PC-3 (cell line): ENCODE measurements around the gene C1QC. TPM values are rescaled to one million over a fixed set of nuclear protein-coding genes. Genes with fewer than 3 reads are reported as not detected.

Experiments used
- ATAC-seq: fragments of 200-7000 bp; cut with Tn5 transposase; 2 replicates; pipeline ENCODE4 v1.9.1; 2020; ENCODE audit warnings: mild to moderate bottlenecking, moderate library complexity
- BruUV-seq: library from RNA; stranded (reverse); fragments of 400-500 nt; replicated peaks from 2 replicates; lab custom pipeline; 2021; lab: Mats Ljungman, UMichigan
- CTCF ChIA-PET: fragments of 300-600 bp; sonication (Branson Sonifier 250); formaldehyde crosslinking; loops from one replicate; lab custom pipeline; 2022; ENCODE audit warnings: antibody characterized with exemption; lab: Charles Lee
- POLR2A ChIA-PET: fragments of 300-600 bp; sonication (Branson Sonifier 250); formaldehyde crosslinking; loops from one replicate; lab custom pipeline; 2022; ENCODE audit warnings: antibody characterized with exemption; ENCODE audit not compliant: unreplicated experiment; lab: Charles Lee
- DNase-seq: peaks from one replicate; pipeline ENCODE4 v3.0.0-alpha.2; 2015
- H2AFZ ChIP-seq: fragments of 300-600 bp; sonication (generic); 2 replicates; pipeline ENCODE4 v1.6.0; 2016; ENCODE audit warnings: antibody characterized with exemption, low read length
- H3F3A ChIP-seq: fragments of 300-600 bp; sonication (generic); one replicate; pipeline ENCODE4 v1.6.0; 2017; ENCODE audit warnings: antibody characterized with exemption, low read length, control low read depth, mild to moderate bottlenecking; ENCODE audit not compliant: unreplicated experiment
- H3K27ac ChIP-seq: fragments of 300-600 bp; sonication (generic); 2 replicates; pipeline ENCODE4 v1.5.1; 2016; ENCODE audit warnings: mild to moderate bottlenecking, low read length
- H3K27me3 ChIP-seq: fragments of 300-600 bp; sonication (generic); 2 replicates; pipeline ENCODE4 v1.6.1; 2016; ENCODE audit warnings: low read length, mixed read lengths
- H3K36me3 ChIP-seq: fragments of 300-600 bp; sonication (generic); 2 replicates; pipeline ENCODE4 v1.6.1; 2016; ENCODE audit warnings: low read depth, mixed run types, low read length, mixed read lengths
- H3K4me1 ChIP-seq: fragments of 300-600 bp; sonication (generic); 2 replicates; pipeline ENCODE4 v1.5.1; 2016; ENCODE audit warnings: low read length; ENCODE audit not compliant: insufficient read depth
- H3K4me2 ChIP-seq: fragments of 300-600 bp; sonication (generic); 2 replicates; pipeline ENCODE4 v1.6.0; 2016; ENCODE audit warnings: low read length
- H3K4me3 ChIP-seq: fragments of 300-600 bp; sonication (generic); 2 replicates; pipeline ENCODE4 v1.5.1; 2016; ENCODE audit warnings: mild to moderate bottlenecking, low read length, mixed read lengths
- H3K79me2 ChIP-seq: fragments of 300-600 bp; sonication (generic); 2 replicates; pipeline ENCODE4 v1.6.1; 2017; ENCODE audit warnings: low read length, mixed read lengths
- H3K9ac ChIP-seq: fragments of 300-600 bp; sonication (generic); 2 replicates; pipeline ENCODE4 v1.6.0; 2016; ENCODE audit warnings: mild to moderate bottlenecking, low read length
- H3K9me2 ChIP-seq: fragments of 300-600 bp; sonication (generic); replicated peaks from 2 replicates; pipeline ENCODE4 v1.6.1; 2016; ENCODE audit warnings: mixed run types, low read length, mixed read lengths
- H3K9me3 ChIP-seq: fragments of 300-600 bp; sonication (generic); 2 replicates; pipeline ENCODE4 v1.6.1; 2016; ENCODE audit warnings: low read length, mixed read lengths
- H4K20me1 ChIP-seq: fragments of 300-600 bp; sonication (generic); 2 replicates; pipeline ENCODE4 v1.6.1; 2016; ENCODE audit warnings: low read length, mixed read lengths
- CTCF ChIP-seq: fragments of 300-600 bp; sonication (generic); conservative IDR thresholded peaks from 2 replicates; pipeline ENCODE4 v1.5.1; 2017; ENCODE audit warnings: antibody characterized with exemption, low read depth, mild to moderate bottlenecking, low read length
- EZH2 ChIP-seq: fragments of 300-600 bp; sonication (generic); IDR thresholded peaks from one replicate; pipeline ENCODE4 v1.6.1; 2017; ENCODE audit warnings: antibody characterized with exemption, mild to moderate bottlenecking, low read length; ENCODE audit not compliant: unreplicated experiment
- EZH2phosphoT487 ChIP-seq: fragments of 300-600 bp; sonication (generic); IDR thresholded peaks from 2 replicates; pipeline ENCODE4 v1.6.1; 2018; ENCODE audit warnings: mild to moderate bottlenecking, antibody characterized with exemption, low read length, borderline replicate concordance
- intact Hi-C: fragments of 100-400 bp; cut with micrococcal nuclease; formaldehyde crosslinking; loops from 2 replicates; pipeline ENCODE4 v1.9.0; 2023
- total RNA-seq: library from RNA; depleted of rRNA; stranded (reverse); fragments of >200 nt; gene quantifications from 2 replicates; pipeline ENCODE4 v1.2.3, GENCODE V29; 2014

Gene C1QC
- total RNA-seq, 1 experiment from 2014 or later = not detected

- H3K9me3 ChIP-seq = no peaks in the 10 kb centered on the region
- H2AFZ ChIP-seq = no peak overlapping the region
- H3K79me2 ChIP-seq = no peaks in the 10 kb centered on the region
- BruUV-seq = no TSS peak
- H4K20me1 ChIP-seq = no peaks in the 10 kb centered on the region
- no peak for DNase-seq
- H3K4me3 ChIP-seq = no peak overlapping the region
- ChIA-PET POLR2A (no interaction called here), CTCF (no interaction called here)
- TF ChIP-seq EZH2 (no peak), EZH2phosphoT487 (no peak), CTCF (no peak)
- H3K4me1 ChIP-seq = peaks cover 15% of the 10 kb centered on the region
- no peak overlapping the region for H3K27ac ChIP-seq
- no peak overlapping the region for H3K4me2 ChIP-seq
- intact Hi-C loops = no loop called here
- H3K9ac ChIP-seq = no peak overlapping the region
- H3K9me2 ChIP-seq = no peaks in the 10 kb centered on the region
- H3K36me3 ChIP-seq = no peaks in the 10 kb centered on the region
- no peaks in the 10 kb centered on the region for H3K27me3 ChIP-seq
- ATAC-seq = no peak
- H3F3A ChIP-seq = no peaks in the 10 kb centered on the region
These were observed 6.8 kb downstream of the C1QC start for GRCh38 chr1:22650089-22650693.

DNA sequence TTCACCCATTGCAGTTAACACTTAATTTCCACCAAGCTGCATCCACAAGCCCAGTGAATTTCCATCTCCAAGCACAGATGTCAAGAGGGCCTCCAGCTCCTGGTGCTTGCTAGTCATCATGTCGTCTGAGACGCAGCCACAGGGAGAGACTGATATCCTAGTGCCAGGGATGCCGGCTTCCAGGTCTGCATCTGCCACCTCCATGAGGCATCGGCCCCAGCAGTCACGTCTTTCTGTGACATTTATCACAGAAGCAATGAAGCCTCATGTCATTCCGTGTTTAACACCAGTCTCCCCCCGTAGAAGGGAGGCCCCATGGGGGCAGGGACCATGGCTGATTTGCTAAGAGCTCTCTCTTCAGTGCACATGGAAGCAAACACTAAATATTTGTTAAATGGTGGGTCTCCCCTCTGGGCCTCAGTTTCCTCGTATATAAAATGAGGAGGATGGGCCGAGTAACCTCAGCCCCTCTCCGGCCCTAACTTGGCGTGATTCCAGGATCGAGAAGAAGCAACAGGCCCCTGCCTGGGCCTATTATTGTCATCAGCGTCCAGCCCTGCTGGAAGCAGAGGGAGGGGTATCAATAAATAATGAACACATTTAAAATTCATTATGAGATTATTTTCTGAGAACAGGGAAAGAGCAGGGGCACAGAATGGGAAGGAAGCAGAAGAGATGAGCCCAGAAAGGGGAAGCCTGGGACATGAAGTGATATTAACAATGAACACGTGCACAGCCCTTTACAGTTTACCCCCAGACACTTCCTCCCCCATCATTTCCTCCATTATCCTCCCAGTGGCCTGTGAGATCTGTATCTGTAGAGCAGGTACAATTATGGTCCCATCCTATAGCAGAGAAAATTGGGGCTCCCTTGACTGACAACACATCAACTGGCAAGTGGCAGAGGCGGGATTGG lies 8.8 kb downstream of the C1QC start:
- Histone ChIP-seq H3K27me3 (peaks cover 7% of the 10 kb centered on the region; the same call in 1 of the 2 replicates), H3K4me1 (no peaks in the 10 kb centered on the region), H2AFZ (no peak overlapping the region), H3K4me3 (no peak overlapping the region), H3F3A (no peaks in the 10 kb centered on the region), H3K36me3 (no peaks in the 10 kb centered on the region), H3K4me2 (no peak overlapping the region), H3K79me2 (no peaks in the 10 kb centered on the region), H3K9ac (no peak overlapping the region), H3K9me3 (no peaks in the 10 kb centered on the region), H4K20me1 (no peaks in the 10 kb centered on the region), H3K9me2 (no peaks in the 10 kb centered on the region), H3K27ac (no peak overlapping the region)
- BruUV-seq = no TSS peak
- intact Hi-C loops = no loop called here
- ChIA-PET CTCF (no interaction called here), POLR2A (interaction anchor here (0.6 kb wide), 1 partner anchor 316 kb away, joined by 4 read pairs; no protein-coding TSS in a partner anchor)
- ATAC-seq (no peak), DNase-seq (no peak)
- TF ChIP-seq EZH2 (no peak), EZH2phosphoT487 (no peak), CTCF (no peak)

DNA sequence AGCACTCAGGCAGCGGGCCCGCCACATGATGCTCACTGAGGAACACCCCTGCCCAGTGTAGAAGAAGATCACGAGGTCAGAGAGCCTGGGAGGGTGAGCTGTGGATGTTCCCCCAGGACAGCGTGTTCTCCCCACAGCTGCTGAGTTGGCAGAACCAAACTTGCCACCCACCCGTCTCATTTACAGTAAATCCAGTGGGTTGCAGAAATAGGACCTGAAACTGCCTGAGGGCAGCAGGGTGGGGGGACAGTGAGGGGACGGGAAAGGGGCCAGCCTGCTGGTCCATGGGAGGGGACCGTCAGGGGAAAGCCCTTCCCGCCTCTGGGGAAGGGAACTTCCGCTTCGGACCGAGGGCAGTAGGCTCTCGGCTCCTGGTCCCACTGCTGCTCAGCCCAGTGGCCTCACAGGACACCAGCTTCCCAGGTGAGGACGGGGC lies 9.5 kb downstream of the C1QC start, which contains the start of gene C1QB:
Gene C1QB (plus strand): TSS at position 356 of the 436 bp plus-strand sequence. CDS start 6,227 bp downstream, outside the sequence.
- no peak for ATAC-seq

More for the DNA sequence above, 9.5 kb downstream of the C1QC start, which contains the start of gene C1QB:
- Histone ChIP-seq H3K36me3 (no peaks in the 10 kb centered on the region), H3K4me2 (no peak within 1 kb of the TSS), H3K79me2 (no peaks in the 10 kb centered on the region), H3K27ac (no peak within 1 kb of the TSS), H3K9ac (no peak within 1 kb of the TSS), H4K20me1 (no peaks in the 10 kb centered on the region), H2AFZ (no peak within 1 kb of the TSS), H3K9me3 (no peaks in the 10 kb centered on the region), H3K27me3 (peaks cover 14% of the 10 kb centered on the region), H3F3A (no peaks in the 10 kb centered on the region), H3K4me3 (no peak within 1 kb of the TSS), H3K4me1 (no peaks in the 10 kb centered on the region), H3K9me2 (no peaks in the 10 kb centered on the region)
- TF ChIP-seq CTCF (no peak), EZH2phosphoT487 (no peak), EZH2 (no peak)
- POLR2A ChIA-PET = no interaction called here
- no TSS peak for BruUV-seq
- DNase-seq = no peak
- intact Hi-C loops = no loop called here
- CTCF ChIA-PET = no interaction called here
